ENCODE measurements around the gene BSND. TPM values are rescaled to one million over a fixed set of nuclear protein-coding genes. Genes with fewer than 3 reads are reported as not detected.
"Not testable (repeated sequence)": the region's sequence is repeated elsewhere in the genome, so short reads cannot be mapped to it uniquely, and the experiment has no call there.

BSND gene
- total RNA-seq, 2 experiments from 2014 or later: not detected

DNA sequence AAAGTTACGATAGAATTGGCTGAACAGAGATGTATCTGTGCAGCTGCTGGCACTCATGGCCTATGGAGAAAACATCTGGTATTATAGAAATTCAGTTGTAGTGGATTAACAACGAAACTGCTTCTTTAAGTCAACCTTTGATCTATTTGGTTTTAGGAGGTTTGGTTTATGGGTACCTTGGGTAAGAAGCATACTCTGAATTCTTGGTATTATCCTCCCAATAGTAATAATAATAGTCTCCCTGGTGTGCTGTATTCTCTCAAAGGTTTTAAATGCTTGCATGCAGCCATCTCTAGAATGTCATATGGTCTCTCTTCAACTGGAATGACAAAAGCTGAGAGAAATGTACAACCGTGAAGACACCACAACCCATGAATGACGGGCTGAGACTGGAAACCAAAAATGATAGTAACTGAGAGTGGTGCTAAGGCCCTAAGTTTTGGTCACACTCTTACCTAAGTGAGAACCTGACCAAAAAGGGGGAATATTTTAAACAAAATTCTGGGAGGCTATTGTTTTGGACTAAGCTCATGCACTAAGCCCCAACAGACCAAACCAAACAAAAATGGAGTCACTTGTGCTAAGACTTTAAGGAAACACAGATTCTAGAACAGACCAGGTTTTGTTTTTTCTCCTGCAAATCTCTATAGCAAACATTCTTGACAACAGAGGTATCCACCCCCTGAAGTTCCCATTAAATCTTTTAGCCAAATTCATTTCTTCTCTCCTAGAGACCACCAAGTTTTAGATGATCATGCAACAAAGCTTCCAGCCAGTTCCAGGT lies 35.9 kb upstream of the BSND start:
- Mint-ChIP-seq H3K36me3 (ENCODE audit: low read depth) (no peaks in the 10 kb centered on the region), H3K4me3 (no peak overlapping the region), H3K4me1 (ENCODE audit: low read depth) (peaks cover 5% of the 10 kb centered on the region), H3K27me3 (peaks cover 5% of the 10 kb centered on the region), H3K9me3 (no peaks in the 10 kb centered on the region), H3K27ac (no peak overlapping the region)
- DNase-seq (no peak), ATAC-seq (no peak)
- ChIA-PET CTCF (interaction anchor here (2.0 to 4.3 kb wide), 3 partner anchors 12 to 59 kb away, joined by 10 to 24 read pairs (median 10); no protein-coding TSS in a partner anchor), POLR2A (no interaction called here)
- intact Hi-C loops (cut with micrococcal nuclease): no loop called here
- TF ChIP-seq, protein P1, sequence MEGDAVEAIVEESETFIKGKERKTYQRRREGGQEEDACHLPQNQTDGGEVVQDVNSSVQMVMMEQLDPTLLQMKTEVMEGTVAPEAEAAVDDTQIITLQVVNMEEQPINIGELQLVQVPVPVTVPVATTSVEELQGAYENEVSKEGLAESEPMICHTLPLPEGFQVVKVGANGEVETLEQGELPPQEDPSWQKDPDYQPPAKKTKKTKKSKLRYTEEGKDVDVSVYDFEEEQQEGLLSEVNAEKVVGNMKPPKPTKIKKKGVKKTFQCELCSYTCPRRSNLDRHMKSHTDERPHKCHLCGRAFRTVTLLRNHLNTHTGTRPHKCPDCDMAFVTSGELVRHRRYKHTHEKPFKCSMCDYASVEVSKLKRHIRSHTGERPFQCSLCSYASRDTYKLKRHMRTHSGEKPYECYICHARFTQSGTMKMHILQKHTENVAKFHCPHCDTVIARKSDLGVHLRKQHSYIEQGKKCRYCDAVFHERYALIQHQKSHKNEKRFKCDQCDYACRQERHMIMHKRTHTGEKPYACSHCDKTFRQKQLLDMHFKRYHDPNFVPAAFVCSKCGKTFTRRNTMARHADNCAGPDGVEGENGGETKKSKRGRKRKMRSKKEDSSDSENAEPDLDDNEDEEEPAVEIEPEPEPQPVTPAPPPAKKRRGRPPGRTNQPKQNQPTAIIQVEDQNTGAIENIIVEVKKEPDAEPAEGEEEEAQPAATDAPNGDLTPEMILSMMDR (IDR thresholded peaks at IDR 0.05): no peak

DNA sequence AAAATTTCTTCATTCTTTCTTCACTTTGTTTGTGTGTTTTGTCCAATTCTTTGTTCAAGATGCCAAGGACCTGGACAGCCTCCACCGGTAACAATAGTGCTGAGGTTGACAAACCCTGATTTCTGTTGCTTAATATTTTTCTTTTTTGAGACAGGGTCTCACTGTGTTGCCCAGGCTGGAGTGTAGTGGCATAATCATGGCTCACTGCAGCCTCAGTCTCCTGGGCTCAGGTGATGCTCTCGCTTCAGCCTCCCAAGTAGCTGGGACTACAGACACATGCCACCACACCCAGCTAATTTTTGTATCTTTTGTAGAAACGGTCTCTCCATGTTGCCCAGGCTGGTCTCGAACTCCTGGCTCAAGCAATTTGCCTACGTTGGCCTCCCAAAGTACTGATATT lies 34.9 kb upstream of the BSND start:
- H3K27ac Mint-ChIP-seq; H3K4me3 Mint-ChIP-seq; DNase-seq; POLR2A ChIA-PET; H3K36me3 Mint-ChIP-seq (ENCODE audit: low read depth); H3K4me1 Mint-ChIP-seq (ENCODE audit: low read depth); H3K27me3 Mint-ChIP-seq; H3K9me3 Mint-ChIP-seq; ATAC-seq; intact Hi-C loops (cut with micrococcal nuclease): not testable (repeated sequence)
- CTCF ChIA-PET: interaction anchor here (2.0 to 4.3 kb wide), 2 partner anchors 13 to 19 kb away, joined by 10 to 24 read pairs; no protein-coding TSS in a partner anchor

DNA sequence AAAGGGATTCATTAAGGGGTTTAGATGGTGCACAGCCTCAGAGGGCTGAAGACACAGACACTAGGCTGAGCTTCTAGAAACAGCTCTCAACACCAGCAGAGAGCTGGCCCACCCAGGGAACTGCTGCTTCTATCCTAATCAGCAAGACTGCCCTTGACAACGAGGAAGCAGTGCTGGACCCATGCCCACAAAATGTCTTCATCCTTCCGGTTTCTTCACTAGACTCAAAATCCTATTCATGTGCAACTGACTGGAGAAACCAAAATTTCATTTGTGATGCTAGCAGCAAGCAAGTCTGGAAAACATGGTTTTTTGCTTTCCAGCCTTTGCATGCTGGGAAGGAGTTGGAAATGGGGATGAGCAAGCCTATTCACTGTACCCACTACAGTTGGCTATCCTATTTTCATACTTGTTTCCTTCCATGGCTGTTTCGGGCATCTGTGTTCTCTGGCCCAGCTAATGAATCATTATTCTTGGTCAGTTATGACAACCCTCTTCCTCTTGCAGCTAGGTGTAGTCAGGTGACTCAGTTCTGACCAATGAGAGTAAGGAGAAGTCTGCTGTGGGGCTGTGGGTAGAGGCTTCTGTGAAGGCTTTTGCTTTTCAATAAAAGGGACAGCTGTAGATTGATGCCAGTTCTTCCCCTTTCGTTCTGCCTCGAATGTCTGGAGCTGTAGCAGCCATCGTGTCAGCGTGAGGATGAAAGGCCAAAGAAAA lies 33.0 kb upstream of the BSND start:
- H3K4me3 Mint-ChIP-seq: no peak overlapping the region
- ATAC-seq (peak; percentile 58), DNase-seq (peak; percentile 10)
- H3K9me3 Mint-ChIP-seq: no peaks in the 10 kb centered on the region
- TF ChIP-seq, protein P1 (IDR thresholded peaks at IDR 0.05): no peak
- CTCF ChIA-PET: interaction anchor here (1.7 to 4.3 kb wide), 5 partner anchors 15 to 56 kb away, joined by 6 to 24 read pairs (median 8); no protein-coding TSS in a partner anchor
- H3K27ac Mint-ChIP-seq: no peak overlapping the region
- POLR2A ChIA-PET: no interaction called here
- intact Hi-C loops (cut with micrococcal nuclease): no loop called here
- no peaks in the 10 kb centered on the region for H3K36me3 Mint-ChIP-seq (ENCODE audit: low read depth)
- H3K27me3 Mint-ChIP-seq: peaks cover 13% of the 10 kb centered on the region
- H3K4me1 Mint-ChIP-seq (ENCODE audit: low read depth): peaks cover 5% of the 10 kb centered on the region

DNA sequence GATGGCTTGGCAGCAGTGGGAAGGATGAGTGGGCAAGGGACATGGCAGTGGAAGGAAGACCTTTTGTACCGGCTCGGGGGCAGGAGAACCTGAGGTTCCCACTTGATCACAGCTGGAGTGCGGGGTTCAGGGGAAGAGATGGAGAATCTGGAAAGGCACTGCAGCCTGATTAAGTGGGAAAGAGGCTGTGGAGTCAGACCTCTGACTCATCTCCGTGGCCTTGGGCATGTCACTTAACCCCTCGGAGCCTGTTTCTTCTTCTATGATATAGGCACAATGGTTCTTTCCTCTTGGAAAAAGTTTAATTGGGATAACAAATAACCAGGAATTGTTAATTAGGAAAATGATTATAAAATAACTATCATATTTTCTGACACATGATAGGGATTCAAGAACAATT lies 31.4 kb upstream of the BSND start:
- CTCF ChIA-PET: no interaction called here
- POLR2A ChIA-PET: no interaction called here
- H3K27me3 Mint-ChIP-seq: peaks cover 18% of the 10 kb centered on the region

DNA sequence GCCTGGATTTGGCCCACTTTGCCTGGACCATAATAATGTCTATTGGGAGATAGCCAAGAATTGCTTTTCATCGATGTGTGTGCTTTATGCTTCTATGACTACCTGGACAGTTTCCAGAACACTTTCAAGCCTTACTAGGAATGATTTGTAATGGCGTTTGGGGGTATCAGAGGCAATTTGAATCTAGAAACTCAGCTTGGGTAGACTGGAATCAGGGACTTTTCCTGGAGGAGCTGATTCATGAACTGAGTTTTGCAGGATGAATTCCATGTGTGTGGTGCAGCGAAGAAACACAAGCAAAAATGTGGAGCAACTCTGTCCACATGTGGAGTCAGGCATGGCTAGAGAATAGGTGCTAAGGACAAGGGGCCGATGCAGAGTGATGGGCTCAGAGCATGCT lies 30.2 kb upstream of the BSND start:
- H3K4me1 Mint-ChIP-seq (ENCODE audit: low read depth): peaks cover 10% of the 10 kb centered on the region
- no peaks in the 10 kb centered on the region for H3K9me3 Mint-ChIP-seq
- no peak for ATAC-seq
- no peak for DNase-seq
- H3K36me3 Mint-ChIP-seq (ENCODE audit: low read depth): no peaks in the 10 kb centered on the region
- H3K4me3 Mint-ChIP-seq: no peak overlapping the region
- TF ChIP-seq, protein P1 (IDR thresholded peaks at IDR 0.05): no peak
- ChIA-PET CTCF (interaction anchor here (1.2 kb wide), 1 partner anchor 53 kb away, joined by 3 read pairs; no protein-coding TSS in a partner anchor), POLR2A (no interaction called here)
- intact Hi-C loops (cut with micrococcal nuclease): no loop called here
- no peak overlapping the region for H3K27ac Mint-ChIP-seq
- peaks cover 25% of the 10 kb centered on the region for H3K27me3 Mint-ChIP-seq

More for the DNA sequence above, 31.4 kb upstream of the BSND start:
- ATAC-seq (no peak), DNase-seq (no peak)
- no peak overlapping the region for H3K27ac Mint-ChIP-seq
- TF ChIP-seq, protein P1 (IDR thresholded peaks at IDR 0.05): no peak
- intact Hi-C loops (cut with micrococcal nuclease): no loop called here
- H3K36me3 Mint-ChIP-seq (ENCODE audit: low read depth): no peaks in the 10 kb centered on the region
- no peak overlapping the region for H3K4me3 Mint-ChIP-seq
- no peaks in the 10 kb centered on the region for H3K9me3 Mint-ChIP-seq
- H3K4me1 Mint-ChIP-seq (ENCODE audit: low read depth): peaks cover 10% of the 10 kb centered on the region

All from activated CD8-positive, alpha-beta T cell treated with anti-CD3 and anti-CD28 coated beads for 36 hours (primary cell).